Chondrocyte (in vitro differentiated cells): ENCODE data around the gene ST3GAL4. TPM values are rescaled to one million over a fixed set of nuclear protein-coding genes. Genes with fewer than 3 reads are reported as not detected.
A peak's percentile ranks its signal among the peaks of the same experiment; 100 is the strongest.

Experiments
- DNase-seq: peaks from one replicate; pipeline ENCODE4 v3.0.0; 2021; ENCODE audit warnings: mixed read lengths, low spot score
- H3K27ac Mint-ChIP-seq: one replicate; pipeline ENCODE4 v1.8.0; 2021; ENCODE audit warnings: mild to moderate bottlenecking, moderate library complexity, mixed read lengths; ENCODE audit not compliant: unreplicated experiment
- H3K27me3 Mint-ChIP-seq: 2 replicates; pipeline ENCODE4 v1.8.0; 2021; ENCODE audit warnings: low read depth, mixed read lengths
- H3K36me3 Mint-ChIP-seq: 2 replicates; pipeline ENCODE4 v1.8.0; 2021; ENCODE audit warnings: low read depth, mixed read lengths
- H3K4me1 Mint-ChIP-seq: 2 replicates; pipeline ENCODE4 v1.8.0; 2021; ENCODE audit warnings: low read depth, mild to moderate bottlenecking, mixed read lengths
- H3K4me3 Mint-ChIP-seq: one replicate; pipeline ENCODE4 v1.8.0; 2021; ENCODE audit warnings: mild to moderate bottlenecking, moderate library complexity, mixed read lengths; ENCODE audit not compliant: unreplicated experiment
- H3K9me3 Mint-ChIP-seq: 2 replicates; pipeline ENCODE4 v1.8.0; 2021; ENCODE audit warnings: low read depth, mixed read lengths
- total RNA-seq: library from RNA; stranded (reverse); gene quantifications from 3 replicates; pipeline ENCODE4 v1.2.1, GENCODE V29; 2021
- TF ChIP-seq, protein P1 (sequence below): fragments of 200-600 bp; sonication (generic); IDR thresholded peaks from 2 replicates; pipeline ENCODE4 v1.5.0; 2021; ENCODE audit warnings: antibody characterized with exemption, mild to moderate bottlenecking, moderate library complexity

The ST3GAL4 gene
- total RNA-seq, 1 donor from 2014 or later = 30.7 TPM

DNA sequence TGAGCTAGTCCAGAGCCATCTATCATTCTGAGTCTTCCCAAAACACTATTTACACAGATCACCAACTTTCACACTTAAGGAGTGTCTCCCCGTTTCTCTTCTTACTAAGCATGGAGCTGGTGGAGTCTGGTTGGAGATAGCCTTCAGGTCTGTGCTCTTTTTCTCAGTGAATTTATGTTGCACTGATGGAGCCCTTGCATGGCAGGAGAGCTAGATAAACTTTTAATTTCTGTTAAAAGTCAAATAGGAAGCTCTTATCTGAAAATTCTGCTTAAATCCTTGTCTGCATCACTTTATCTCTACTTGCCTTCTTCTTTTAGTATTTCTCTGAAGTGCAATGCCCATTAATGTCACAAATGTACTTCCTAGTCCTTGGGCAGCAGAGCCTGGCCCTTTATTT lies 63.4 kb downstream of the ST3GAL4 start:
- H3K9me3 Mint-ChIP-seq = no peaks in the 10 kb centered on the region
- peak overlapping the region; percentile 2 for H3K27ac Mint-ChIP-seq

DNA sequence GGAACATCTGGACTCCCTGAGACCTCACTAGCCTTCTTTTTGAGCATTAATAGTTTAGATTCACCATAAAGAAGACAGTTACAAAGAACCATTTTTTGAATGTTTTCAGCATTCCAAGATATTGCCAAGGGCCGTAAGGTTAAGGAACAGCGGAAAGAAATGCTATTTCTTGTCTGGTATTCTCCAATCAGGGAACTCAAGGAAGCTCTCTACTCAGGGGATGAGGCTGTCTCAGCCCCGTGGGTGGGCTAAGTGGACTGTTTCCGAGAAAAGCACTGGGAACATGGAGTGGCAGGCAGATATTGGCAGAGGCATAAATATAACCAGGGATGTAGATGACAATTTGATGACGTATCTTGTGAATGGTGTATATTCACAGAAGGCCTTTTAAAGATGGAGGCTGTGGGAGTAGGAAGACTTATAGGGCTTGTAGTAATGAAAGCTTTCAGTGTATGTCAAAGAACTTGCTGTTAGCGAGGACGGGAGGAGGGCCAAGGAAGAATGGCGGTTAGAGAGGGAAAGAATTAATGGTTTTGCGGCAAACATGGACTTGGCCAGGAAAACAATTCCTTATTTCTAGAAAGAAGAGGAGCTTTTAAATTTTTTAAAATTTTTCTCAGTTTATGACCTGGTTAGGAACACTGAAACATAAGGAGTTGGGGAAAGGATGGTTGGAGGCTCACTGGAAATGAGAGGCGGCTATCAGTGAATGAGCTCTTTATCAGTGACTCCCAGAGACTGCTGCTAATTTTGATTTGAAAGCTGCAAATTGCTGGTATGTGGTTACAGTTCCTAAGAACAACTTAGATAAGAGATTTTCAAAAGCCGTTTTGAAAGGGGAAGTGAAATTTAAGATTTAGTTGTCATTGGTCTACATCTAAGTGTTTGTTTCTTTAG lies 64.6 kb downstream of the ST3GAL4 start:
- peak overlapping the region; percentile 93 for H3K27ac Mint-ChIP-seq

More for the DNA sequence above, 63.4 kb downstream of the ST3GAL4 start:
- Mint-ChIP-seq H3K27me3 (no peaks in the 10 kb centered on the region), H3K36me3 (peaks cover 7% of the 10 kb centered on the region), H3K4me3 (no peak overlapping the region), H3K4me1 (peaks cover 29% of the 10 kb centered on the region)
- TF ChIP-seq, protein P1, sequence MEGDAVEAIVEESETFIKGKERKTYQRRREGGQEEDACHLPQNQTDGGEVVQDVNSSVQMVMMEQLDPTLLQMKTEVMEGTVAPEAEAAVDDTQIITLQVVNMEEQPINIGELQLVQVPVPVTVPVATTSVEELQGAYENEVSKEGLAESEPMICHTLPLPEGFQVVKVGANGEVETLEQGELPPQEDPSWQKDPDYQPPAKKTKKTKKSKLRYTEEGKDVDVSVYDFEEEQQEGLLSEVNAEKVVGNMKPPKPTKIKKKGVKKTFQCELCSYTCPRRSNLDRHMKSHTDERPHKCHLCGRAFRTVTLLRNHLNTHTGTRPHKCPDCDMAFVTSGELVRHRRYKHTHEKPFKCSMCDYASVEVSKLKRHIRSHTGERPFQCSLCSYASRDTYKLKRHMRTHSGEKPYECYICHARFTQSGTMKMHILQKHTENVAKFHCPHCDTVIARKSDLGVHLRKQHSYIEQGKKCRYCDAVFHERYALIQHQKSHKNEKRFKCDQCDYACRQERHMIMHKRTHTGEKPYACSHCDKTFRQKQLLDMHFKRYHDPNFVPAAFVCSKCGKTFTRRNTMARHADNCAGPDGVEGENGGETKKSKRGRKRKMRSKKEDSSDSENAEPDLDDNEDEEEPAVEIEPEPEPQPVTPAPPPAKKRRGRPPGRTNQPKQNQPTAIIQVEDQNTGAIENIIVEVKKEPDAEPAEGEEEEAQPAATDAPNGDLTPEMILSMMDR = no peak
- DNase-seq = no peak

DNA sequence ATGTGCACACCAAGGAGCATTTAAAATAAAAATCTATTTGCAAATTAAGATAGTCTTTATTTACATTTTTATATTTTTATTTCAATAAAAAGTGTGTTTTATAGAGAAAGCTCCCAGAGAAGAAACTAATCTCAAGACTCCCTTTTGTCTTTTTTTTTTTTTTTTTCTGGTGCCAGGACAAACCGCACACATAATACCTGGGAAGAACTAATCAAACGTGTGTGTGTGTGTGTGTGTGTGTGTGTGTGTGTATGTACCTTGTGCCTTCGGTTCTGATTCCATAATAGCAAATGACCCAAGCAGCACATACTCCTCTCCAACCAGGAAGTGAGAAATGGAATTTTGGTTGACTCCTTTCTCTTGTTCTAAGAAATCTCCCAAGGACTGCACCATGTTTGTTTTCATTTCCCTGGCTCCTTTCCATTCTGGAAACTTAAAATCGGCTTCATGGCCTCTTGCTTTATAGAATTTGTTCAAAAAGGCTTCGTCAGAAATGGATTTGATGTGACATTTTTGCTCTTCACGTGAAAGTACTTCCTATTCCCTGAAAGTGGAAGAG lies 65.3 kb downstream of the ST3GAL4 start:
- TF ChIP-seq, protein P1 = no peak
- H3K9me3 Mint-ChIP-seq = no peaks in the 10 kb centered on the region
- H3K4me3 Mint-ChIP-seq = no peak overlapping the region
- peaks cover 29% of the 10 kb centered on the region for H3K4me1 Mint-ChIP-seq
- no peaks in the 10 kb centered on the region for H3K27me3 Mint-ChIP-seq
- no peak for DNase-seq
- peak overlapping the region; percentile 62 for H3K27ac Mint-ChIP-seq
- peaks cover 5% of the 10 kb centered on the region for H3K36me3 Mint-ChIP-seq

More for the DNA sequence above, 64.6 kb downstream of the ST3GAL4 start:
- H3K27me3 Mint-ChIP-seq = no peaks in the 10 kb centered on the region
- peaks cover 7% of the 10 kb centered on the region for H3K36me3 Mint-ChIP-seq
- H3K9me3 Mint-ChIP-seq = no peaks in the 10 kb centered on the region
- H3K4me1 Mint-ChIP-seq = peaks cover 29% of the 10 kb centered on the region
- peak overlapping the region; percentile 26 for H3K4me3 Mint-ChIP-seq
- TF ChIP-seq, protein P1 = no peak
- DNase-seq = no peak

DNA sequence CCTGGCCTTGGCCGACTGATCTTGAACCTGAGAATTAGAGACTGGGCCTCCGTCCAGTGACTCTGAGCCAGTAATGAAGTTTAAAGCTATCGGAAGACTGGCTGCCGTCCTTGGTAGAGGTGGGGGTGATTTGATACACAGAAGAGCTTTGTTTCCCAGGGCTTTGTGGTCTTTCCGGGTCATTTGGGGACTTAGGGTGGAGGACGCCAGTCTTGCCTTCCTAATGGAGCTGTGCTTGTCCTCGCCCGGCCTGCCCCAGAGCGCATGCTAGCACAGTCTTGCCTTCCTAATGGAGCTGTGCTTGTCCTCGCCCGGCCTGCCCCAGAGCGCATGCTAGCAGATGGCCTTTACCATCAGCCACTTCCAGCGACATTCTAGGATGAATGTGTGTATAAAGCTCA lies 65.8 kb downstream of the ST3GAL4 start:
- Mint-ChIP-seq H3K27ac (no peak overlapping the region), H3K27me3 (no peaks in the 10 kb centered on the region), H3K4me3 (no peak overlapping the region), H3K9me3 (no peaks in the 10 kb centered on the region), H3K4me1 (peaks cover 29% of the 10 kb centered on the region), H3K36me3 (peaks cover 1% of the 10 kb centered on the region)
- TF ChIP-seq, protein P1 = no peak
- no peak for DNase-seq

DNA sequence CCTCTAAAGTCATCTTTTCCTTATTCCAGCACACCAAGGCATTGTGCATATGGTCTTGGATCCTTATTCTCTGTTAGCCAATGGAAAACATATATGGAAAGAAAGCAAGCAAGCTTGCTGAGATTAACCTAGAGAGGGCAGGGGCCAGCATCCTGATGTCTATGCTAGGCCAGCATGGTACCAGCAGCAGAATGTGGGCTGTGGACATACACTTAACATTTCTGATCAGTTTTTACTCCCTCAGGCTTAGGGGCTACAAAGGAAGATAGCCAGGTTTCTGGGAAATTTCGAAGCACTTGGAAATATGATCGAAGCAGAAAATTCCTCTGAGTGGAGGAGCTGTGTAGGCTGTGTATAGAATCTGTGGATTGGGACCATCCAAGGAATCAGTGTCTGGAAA lies 67.0 kb downstream of the ST3GAL4 start:
- H3K27ac Mint-ChIP-seq = no peak overlapping the region
- TF ChIP-seq, protein P1 = no peak
- no peaks in the 10 kb centered on the region for H3K9me3 Mint-ChIP-seq
- H3K27me3 Mint-ChIP-seq = no peaks in the 10 kb centered on the region
- no peak overlapping the region for H3K4me3 Mint-ChIP-seq
- peaks cover 1% of the 10 kb centered on the region for H3K36me3 Mint-ChIP-seq
- H3K4me1 Mint-ChIP-seq = peaks cover 38% of the 10 kb centered on the region
- no peak for DNase-seq
